Fibroblast of pulmonary artery (primary cell): ENCODE measurements around the gene PARD6G.

Experiments used
- DNase-seq: peaks from one replicate; pipeline ENCODE4 v3.0.0-alpha.2; 2010; ENCODE audit warnings: low read depth
- H3K4me3 ChIP-seq: replicated peaks from 2 replicates; pipeline ENCODE4 v1.5.1; 2011; ENCODE audit warnings: low read depth, mild to moderate bottlenecking, control low read depth, low read length, moderate library complexity
- TF ChIP-seq, protein P1 (sequence below): IDR thresholded peaks from 2 replicates; pipeline ENCODE4 v1.5.1; 2011; ENCODE audit warnings: mild to moderate bottlenecking, control low read depth, low read length, inconsistent platforms; ENCODE audit errors: missing control alignments

Gene PARD6G

DNA sequence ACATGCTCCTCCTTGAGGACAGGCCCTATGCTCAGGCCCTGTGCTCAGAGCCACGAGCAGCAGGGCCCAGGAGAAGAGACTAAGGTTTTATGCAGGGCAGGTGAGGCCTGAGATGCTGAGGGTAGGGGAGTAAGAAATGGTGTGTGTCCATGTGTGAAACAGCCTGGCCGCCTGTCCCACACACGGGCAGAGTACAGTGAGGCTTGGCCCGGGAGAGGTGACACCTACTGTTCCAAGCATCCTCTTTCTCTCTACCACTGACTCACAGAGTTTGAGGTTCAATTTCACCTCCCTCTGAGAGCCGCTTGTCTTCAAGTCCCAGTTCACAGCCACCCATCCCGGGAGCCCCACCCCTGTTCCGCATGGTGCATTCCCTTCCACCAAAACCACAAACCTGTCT, 84.1 kb downstream of the PARD6G start:
- no peak overlapping the region for H3K4me3 ChIP-seq
- TF ChIP-seq, protein P1, sequence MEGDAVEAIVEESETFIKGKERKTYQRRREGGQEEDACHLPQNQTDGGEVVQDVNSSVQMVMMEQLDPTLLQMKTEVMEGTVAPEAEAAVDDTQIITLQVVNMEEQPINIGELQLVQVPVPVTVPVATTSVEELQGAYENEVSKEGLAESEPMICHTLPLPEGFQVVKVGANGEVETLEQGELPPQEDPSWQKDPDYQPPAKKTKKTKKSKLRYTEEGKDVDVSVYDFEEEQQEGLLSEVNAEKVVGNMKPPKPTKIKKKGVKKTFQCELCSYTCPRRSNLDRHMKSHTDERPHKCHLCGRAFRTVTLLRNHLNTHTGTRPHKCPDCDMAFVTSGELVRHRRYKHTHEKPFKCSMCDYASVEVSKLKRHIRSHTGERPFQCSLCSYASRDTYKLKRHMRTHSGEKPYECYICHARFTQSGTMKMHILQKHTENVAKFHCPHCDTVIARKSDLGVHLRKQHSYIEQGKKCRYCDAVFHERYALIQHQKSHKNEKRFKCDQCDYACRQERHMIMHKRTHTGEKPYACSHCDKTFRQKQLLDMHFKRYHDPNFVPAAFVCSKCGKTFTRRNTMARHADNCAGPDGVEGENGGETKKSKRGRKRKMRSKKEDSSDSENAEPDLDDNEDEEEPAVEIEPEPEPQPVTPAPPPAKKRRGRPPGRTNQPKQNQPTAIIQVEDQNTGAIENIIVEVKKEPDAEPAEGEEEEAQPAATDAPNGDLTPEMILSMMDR: no peak

DNA sequence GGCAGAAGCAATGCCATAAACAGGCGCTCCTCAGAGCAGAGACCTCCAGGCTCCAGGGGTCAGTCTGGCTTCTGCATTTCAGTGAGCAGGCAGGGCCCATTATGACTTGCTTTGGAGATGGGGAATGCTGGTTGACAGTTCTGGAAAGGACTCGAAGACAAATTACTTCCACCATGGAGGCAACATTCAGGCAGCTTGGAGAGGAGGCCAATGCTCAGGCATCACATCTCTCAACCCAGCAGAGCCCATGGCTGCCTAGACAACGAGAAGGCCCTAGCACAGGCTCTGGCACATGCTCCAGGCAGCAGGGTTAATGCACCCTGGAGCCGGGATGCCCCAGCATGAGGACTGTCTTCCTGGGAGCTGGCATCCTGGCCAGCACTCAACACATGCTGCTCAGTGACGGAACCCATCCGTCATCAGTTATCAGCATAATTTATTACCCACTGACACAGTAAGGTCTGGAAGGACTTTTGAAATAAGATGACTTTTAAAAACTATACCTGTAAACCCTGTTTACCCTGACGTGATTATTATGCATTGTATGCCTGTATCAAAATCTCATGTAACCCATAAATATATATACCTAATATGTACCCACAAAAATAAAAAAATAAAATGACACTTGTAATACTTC, 85.4 kb downstream of the PARD6G start:
- no peak for DNase-seq
- TF ChIP-seq, protein P1: no peak

More for the DNA sequence above, 84.1 kb downstream of the PARD6G start:
- DNase-seq: no peak

DNA sequence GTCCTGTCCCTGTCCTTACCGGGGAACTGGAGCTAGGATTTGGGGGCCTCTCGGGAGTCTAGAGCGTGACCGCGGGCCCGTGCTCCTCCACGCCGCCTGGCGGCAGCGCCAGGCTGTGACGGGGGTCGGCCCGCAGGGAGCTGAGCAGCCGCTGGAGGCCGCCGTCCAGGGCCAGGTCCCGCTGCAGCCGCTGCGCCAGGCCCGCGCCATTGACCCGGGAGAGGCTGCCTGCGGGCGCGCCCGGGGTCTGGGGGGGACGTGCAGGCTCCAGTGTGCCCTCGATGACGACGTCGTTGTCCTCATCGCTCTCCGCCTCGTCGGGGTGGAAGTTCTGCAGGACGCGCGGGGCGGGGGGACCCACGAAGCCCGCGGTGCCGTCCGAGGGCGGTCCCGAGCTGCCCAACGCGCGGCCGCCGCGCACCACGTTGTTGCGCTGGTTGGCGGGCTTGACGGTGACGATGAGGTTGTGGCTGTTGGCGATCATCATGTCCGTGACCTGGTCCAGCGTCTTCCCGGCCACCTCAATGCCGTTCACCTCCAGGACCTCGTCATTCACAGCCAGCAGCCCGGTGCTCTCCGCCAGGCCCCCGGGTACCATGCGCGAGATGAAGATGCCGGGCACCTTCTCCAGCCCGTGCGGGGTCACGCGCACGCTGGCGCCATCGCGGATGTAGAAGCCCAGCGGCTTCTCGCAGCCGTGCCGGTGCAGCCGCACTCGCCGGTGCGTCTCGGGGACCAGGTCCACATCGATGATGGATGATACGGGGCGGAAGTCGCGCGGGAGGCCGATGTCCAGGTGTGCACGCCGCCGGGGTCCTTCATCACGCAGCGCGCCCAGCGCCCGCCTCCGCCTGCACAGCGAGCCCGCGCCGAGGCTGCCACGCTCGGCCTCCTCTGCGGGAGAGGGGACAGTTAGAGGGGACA, 87.3 kb downstream of the PARD6G start:
- DNase-seq: peak; percentile 51
- peak overlapping the region; percentile 28 for H3K4me3 ChIP-seq
- TF ChIP-seq, protein P1: peak; percentile 56

More for the DNA sequence above, 85.4 kb downstream of the PARD6G start:
- no peak overlapping the region for H3K4me3 ChIP-seq

GRCh38 chr18:80158365-80158764, 88.9 kb downstream of the PARD6G start:
- DNase-seq: no peak
- TF ChIP-seq, protein P1: no peak
- no peak overlapping the region for H3K4me3 ChIP-seq

GRCh38 chr18:80157708-80158343, 89.5 kb downstream of the PARD6G start:
- TF ChIP-seq, protein P1: peak; percentile 100
- H3K4me3 ChIP-seq: no peak overlapping the region
- peak; percentile 85 for DNase-seq

DNA sequence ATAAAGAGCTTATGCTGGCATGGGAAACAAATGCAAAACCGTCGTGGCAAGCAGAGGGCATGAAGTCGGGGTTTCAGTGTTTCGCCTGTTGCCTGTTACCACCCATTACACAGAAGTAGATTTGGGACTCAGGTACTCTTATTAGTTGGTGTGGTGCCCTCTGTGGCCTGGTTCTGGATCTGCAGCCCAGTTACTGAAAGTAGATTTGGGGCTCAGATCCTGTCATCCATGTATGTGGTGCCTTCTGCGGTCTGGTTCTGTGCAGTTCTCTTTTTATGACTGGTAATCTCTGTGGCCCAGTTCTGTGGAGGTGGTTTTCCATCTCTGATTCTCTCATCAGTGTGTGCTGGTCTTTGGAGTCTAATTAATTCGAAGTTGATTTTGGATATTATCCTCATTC, 93.0 kb downstream of the PARD6G start:
- DNase-seq: peak; percentile 46
- TF ChIP-seq, protein P1: peak; percentile 56
- H3K4me3 ChIP-seq: no peak overlapping the region
